NB4 (cell line): ENCODE data around the gene CIPC.

Source experiments
- POLR2A ChIP-seq: IDR thresholded peaks from 2 replicates; pipeline ENCODE4 v1.6.1; 2011; ENCODE audit warnings: mild to moderate bottlenecking; ENCODE audit not compliant: insufficient read length; ENCODE audit errors: extremely low read depth
- TF ChIP-seq, protein P1 (sequence below): IDR thresholded peaks from one replicate; pipeline ENCODE4 v1.5.1; 2012; ENCODE audit warnings: low read depth, low read length

- TF ChIP-seq, protein P1, sequence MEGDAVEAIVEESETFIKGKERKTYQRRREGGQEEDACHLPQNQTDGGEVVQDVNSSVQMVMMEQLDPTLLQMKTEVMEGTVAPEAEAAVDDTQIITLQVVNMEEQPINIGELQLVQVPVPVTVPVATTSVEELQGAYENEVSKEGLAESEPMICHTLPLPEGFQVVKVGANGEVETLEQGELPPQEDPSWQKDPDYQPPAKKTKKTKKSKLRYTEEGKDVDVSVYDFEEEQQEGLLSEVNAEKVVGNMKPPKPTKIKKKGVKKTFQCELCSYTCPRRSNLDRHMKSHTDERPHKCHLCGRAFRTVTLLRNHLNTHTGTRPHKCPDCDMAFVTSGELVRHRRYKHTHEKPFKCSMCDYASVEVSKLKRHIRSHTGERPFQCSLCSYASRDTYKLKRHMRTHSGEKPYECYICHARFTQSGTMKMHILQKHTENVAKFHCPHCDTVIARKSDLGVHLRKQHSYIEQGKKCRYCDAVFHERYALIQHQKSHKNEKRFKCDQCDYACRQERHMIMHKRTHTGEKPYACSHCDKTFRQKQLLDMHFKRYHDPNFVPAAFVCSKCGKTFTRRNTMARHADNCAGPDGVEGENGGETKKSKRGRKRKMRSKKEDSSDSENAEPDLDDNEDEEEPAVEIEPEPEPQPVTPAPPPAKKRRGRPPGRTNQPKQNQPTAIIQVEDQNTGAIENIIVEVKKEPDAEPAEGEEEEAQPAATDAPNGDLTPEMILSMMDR: no peak
- TF ChIP-seq POLR2A: no peak
Measured at GRCh38 chr14:77142005-77142800, 44.1 kb downstream of the CIPC start.
